Muscle of arm (tissue), 12 donors: ENCODE results near the gene EPB42. TPM values are rescaled to one million over a fixed set of nuclear protein-coding genes. Genes with fewer than 3 reads are reported as not detected.
"Not testable (repeated sequence)": the region's sequence is repeated elsewhere in the genome, so short reads cannot be mapped to it uniquely, and the experiment has no call there.

ENCODE experiments used
- DNase-seq: peaks from one replicate; pipeline ENCODE4 v3.0.0-alpha.2; 2013
- polyA plus RNA-seq, 12 donors: library from polyadenylated mRNA; unstranded; fragments of 120-200 nt; gene quantifications; one replicate each; pipeline ENCODE4 v1.2.1, GENCODE V29; 2013; ENCODE audit not compliant: insufficient read length in 12 of 12

The EPB42 gene
- polyA plus RNA-seq, 12 donors = 1.1 to 10.0 (median 2.1) TPM; not detected in 2

GRCh38 chr15:43242616-43243015 lies 21.8 kb upstream of the EPB42 start:
- DNase-seq = no peak

GRCh38 chr15:43241100-43241499 lies 20.3 kb upstream of the EPB42 start:
- DNase-seq = peak; percentile 89

GRCh38 chr15:43239732-43240491 lies 19.1 kb upstream of the EPB42 start:
- DNase-seq = no peak

- peak; percentile 14 for DNase-seq
These were observed 17.9 kb upstream of the EPB42 start for GRCh38 chr15:43238671-43239131.

GRCh38 chr15:43237842-43238470 lies 17.1 kb upstream of the EPB42 start:
- no peak for DNase-seq

GRCh38 chr15:43235536-43235935 lies 14.7 kb upstream of the EPB42 start:
- no peak for DNase-seq

- DNase-seq = no peak
These were observed 11.6 kb upstream of the EPB42 start for GRCh38 chr15:43232289-43232874.

- no peak for DNase-seq
These were observed 9.9 kb upstream of the EPB42 start for GRCh38 chr15:43230640-43231115.

- no peak for DNase-seq
These were observed 9.2 kb upstream of the EPB42 start for GRCh38 chr15:43229977-43230376.

- no peak for DNase-seq
These were observed 5.9 kb upstream of the EPB42 start for GRCh38 chr15:43226436-43227305.

- not testable (repeated sequence) for DNase-seq
These were observed 5.1 kb upstream of the EPB42 start for GRCh38 chr15:43225950-43226255.

GRCh38 chr15:43225201-43225949 lies 4.6 kb upstream of the EPB42 start:
- peak; percentile 74 for DNase-seq

- DNase-seq = no peak
These were observed 604 bp upstream of the EPB42 start for GRCh38 chr15:43221422-43221821.

- DNase-seq = no peak
These were observed 589 bp downstream of the EPB42 start for GRCh38 chr15:43219929-43220928.

GRCh38 chr15:43218908-43219706 lies 1.7 kb downstream of the EPB42 start:
- no peak for DNase-seq

GRCh38 chr15:43215961-43216360 lies 4.9 kb downstream of the EPB42 start:
- no peak for DNase-seq

- no peak for DNase-seq
These were observed 6.1 kb downstream of the EPB42 start for GRCh38 chr15:43214592-43215295.

GRCh38 chr15:43214169-43214568 lies 6.6 kb downstream of the EPB42 start:
- DNase-seq = no peak
